ENCODE data around the gene KCNQ1.

The KCNQ1 gene

GRCh38 chr11:2684581-2684980 lies 239.8 kb downstream of the KCNQ1 start:
- Histone ChIP-seq H3K9ac (ENCODE audit: low read depth, low read length) (no peak overlapping the region), H2AFZ (ENCODE audit: low read depth, low read length) (no peak overlapping the region), H3K36me3 (ENCODE audit: insufficient read depth, low read length) (no peaks in the 10 kb centered on the region), H3K27ac (ENCODE audit: low read length) (no peak overlapping the region), H4K20me1 (ENCODE audit: insufficient read depth, low read length) (peaks cover 8% of the 10 kb centered on the region), H3K9me3 (ENCODE audit: insufficient read depth, low read length, severe bottlenecking) (no peaks in the 10 kb centered on the region), H3K27me3 (ENCODE audit: insufficient read depth, low read length, poor library complexity) (no peaks in the 10 kb centered on the region), H3K4me3 (ENCODE audit: low read depth in 1 of 2, low read length in 2 of 2) (no peak overlapping the region), H3K4me1 (ENCODE audit: insufficient read depth, low read length) (no peaks in the 10 kb centered on the region), H3K79me2 (ENCODE audit: insufficient read depth, low read length) (no peaks in the 10 kb centered on the region), H3K4me2 (ENCODE audit: insufficient read depth, low read length) (no peak overlapping the region)
- ATAC-seq (ENCODE audit: insufficient read depth, low read depth) (no peak), DNase-seq (no peak)
- TF ChIP-seq, protein P1, sequence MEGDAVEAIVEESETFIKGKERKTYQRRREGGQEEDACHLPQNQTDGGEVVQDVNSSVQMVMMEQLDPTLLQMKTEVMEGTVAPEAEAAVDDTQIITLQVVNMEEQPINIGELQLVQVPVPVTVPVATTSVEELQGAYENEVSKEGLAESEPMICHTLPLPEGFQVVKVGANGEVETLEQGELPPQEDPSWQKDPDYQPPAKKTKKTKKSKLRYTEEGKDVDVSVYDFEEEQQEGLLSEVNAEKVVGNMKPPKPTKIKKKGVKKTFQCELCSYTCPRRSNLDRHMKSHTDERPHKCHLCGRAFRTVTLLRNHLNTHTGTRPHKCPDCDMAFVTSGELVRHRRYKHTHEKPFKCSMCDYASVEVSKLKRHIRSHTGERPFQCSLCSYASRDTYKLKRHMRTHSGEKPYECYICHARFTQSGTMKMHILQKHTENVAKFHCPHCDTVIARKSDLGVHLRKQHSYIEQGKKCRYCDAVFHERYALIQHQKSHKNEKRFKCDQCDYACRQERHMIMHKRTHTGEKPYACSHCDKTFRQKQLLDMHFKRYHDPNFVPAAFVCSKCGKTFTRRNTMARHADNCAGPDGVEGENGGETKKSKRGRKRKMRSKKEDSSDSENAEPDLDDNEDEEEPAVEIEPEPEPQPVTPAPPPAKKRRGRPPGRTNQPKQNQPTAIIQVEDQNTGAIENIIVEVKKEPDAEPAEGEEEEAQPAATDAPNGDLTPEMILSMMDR (IDR thresholded peaks at IDR 0.05; ENCODE audit: borderline replicate concordance, extremely low read depth, low read length, poor library complexity, severe bottlenecking), result no peak
- no peak for TF ChIP-seq EZH2 (IDR thresholded peaks at IDR 0.05; ENCODE audit: borderline replicate concordance, low read depth, low read length, severe bottlenecking)

GRCh38 chr11:2685051-2685450 lies 240.2 kb downstream of the KCNQ1 start:
- no peak for DNase-seq
- no peaks in the 10 kb centered on the region for H3K36me3 ChIP-seq (ENCODE audit: insufficient read depth, low read length)
- H3K9me3 ChIP-seq (ENCODE audit: insufficient read depth, low read length, severe bottlenecking), result no peaks in the 10 kb centered on the region
- no peaks in the 10 kb centered on the region for H3K4me1 ChIP-seq (ENCODE audit: insufficient read depth, low read length)
- no peak overlapping the region for H3K27ac ChIP-seq (ENCODE audit: low read length)
- peaks cover 13% of the 10 kb centered on the region for H4K20me1 ChIP-seq (ENCODE audit: insufficient read depth, low read length)
- H3K27me3 ChIP-seq (ENCODE audit: insufficient read depth, low read length, poor library complexity), result no peaks in the 10 kb centered on the region
- no peak overlapping the region for H3K4me2 ChIP-seq (ENCODE audit: insufficient read depth, low read length)
- no peak overlapping the region for H2AFZ ChIP-seq (ENCODE audit: low read depth, low read length)
- H3K79me2 ChIP-seq (ENCODE audit: insufficient read depth, low read length), result no peaks in the 10 kb centered on the region
- H3K9ac ChIP-seq (ENCODE audit: low read depth, low read length), result no peak overlapping the region
- TF ChIP-seq, protein P1 (IDR thresholded peaks at IDR 0.05; ENCODE audit: borderline replicate concordance, extremely low read depth, low read length, poor library complexity, severe bottlenecking), result no peak
- TF ChIP-seq EZH2 (IDR thresholded peaks at IDR 0.05; ENCODE audit: borderline replicate concordance, low read depth, low read length, severe bottlenecking), result no peak
- no peak for ATAC-seq (ENCODE audit: insufficient read depth, low read depth)
- no peak overlapping the region for H3K4me3 ChIP-seq (ENCODE audit: low read depth in 1 of 2, low read length in 2 of 2)

GRCh38 chr11:2685566-2686359 lies 241.0 kb downstream of the KCNQ1 start:
- Histone ChIP-seq H3K4me1 (ENCODE audit: insufficient read depth, low read length) (no peaks in the 10 kb centered on the region), H3K27me3 (ENCODE audit: insufficient read depth, low read length, poor library complexity) (no peaks in the 10 kb centered on the region), H3K9ac (ENCODE audit: low read depth, low read length) (no peak overlapping the region), H4K20me1 (ENCODE audit: insufficient read depth, low read length) (peaks cover 15% of the 10 kb centered on the region), H3K4me2 (ENCODE audit: insufficient read depth, low read length) (no peak overlapping the region), H3K9me3 (ENCODE audit: insufficient read depth, low read length, severe bottlenecking) (no peaks in the 10 kb centered on the region), H3K4me3 (ENCODE audit: low read depth in 1 of 2, low read length in 2 of 2) (no peak overlapping the region), H2AFZ (ENCODE audit: low read depth, low read length) (no peak overlapping the region), H3K36me3 (ENCODE audit: insufficient read depth, low read length) (no peaks in the 10 kb centered on the region), H3K79me2 (ENCODE audit: insufficient read depth, low read length) (no peaks in the 10 kb centered on the region), H3K27ac (ENCODE audit: low read length) (no peak overlapping the region)
- TF ChIP-seq, protein P1 (IDR thresholded peaks at IDR 0.05; ENCODE audit: borderline replicate concordance, extremely low read depth, low read length, poor library complexity, severe bottlenecking), result no peak
- TF ChIP-seq EZH2 (IDR thresholded peaks at IDR 0.05; ENCODE audit: borderline replicate concordance, low read depth, low read length, severe bottlenecking), result no peak
- no peak for ATAC-seq (ENCODE audit: insufficient read depth, low read depth)
- no peak for DNase-seq
